ENCODE data around the gene FAM53A. TPM values are rescaled to one million over a fixed set of nuclear protein-coding genes. Genes with fewer than 3 reads are reported as not detected.

Gene FAM53A, protein sequence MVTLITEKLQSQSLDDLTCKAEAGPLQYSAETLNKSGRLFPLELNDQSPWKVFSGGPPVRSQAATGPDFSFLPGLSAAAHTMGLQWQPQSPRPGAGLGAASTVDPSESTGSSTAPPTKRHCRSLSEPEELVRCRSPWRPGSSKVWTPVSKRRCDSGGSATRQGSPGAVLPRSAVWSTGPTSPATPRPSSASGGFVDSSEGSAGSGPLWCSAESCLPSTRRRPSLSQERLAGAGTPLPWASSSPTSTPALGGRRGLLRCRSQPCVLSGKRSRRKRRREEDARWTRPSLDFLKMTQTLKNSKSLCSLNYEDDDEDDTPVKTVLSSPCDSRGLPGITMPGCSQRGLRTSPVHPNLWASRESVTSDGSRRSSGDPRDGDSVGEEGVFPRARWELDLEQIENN
- 1.7 and 1.9 TPM in 2 replicates for total RNA-seq (2013; cell fraction: nucleolus; rRNA removed)
- total RNA-seq (2014; rRNA removed) (0.40 and 1.4 TPM in 2 replicates), total RNA-seq (2014; rRNA removed; fragmentation: Illumina TruSeq; extraction: Trizol) (0.32 and 0.40 TPM in 2 replicates), total RNA-seq (2021) (0.77 and 0.87 TPM in 2 replicates), polyA plus RNA-seq (2011; rRNA removed) (0.30 and 0.37 TPM in 2 replicates), polyA plus RNA-seq (2014; fragmentation: Illumina TruSeq; extraction: Trizol) (0.09 TPM in 1 of 2 replicates, not detected in the other), polyA plus RNA-seq (2014; fragmentation: Nextera tagmentation; extraction: Ambion mirVana) (under 1 TPM in 1 of 2 experiments, not detected in 1; 0.02 TPM), polyA plus RNA-seq (2014; rRNA removed) (0.44 and 1.3 TPM in 2 replicates), polyA plus RNA-seq (2016; fragmentation: Nextera tagmentation; extraction: Ambion mirVana) (under 1 TPM in 1 of 2 experiments, not detected in 1; 0.32 TPM), polyA minus RNA-seq (2011; rRNA and poly(A)+ RNA removed) (0.44 and 0.77 TPM in 2 replicates), Bru-seq, nascent RNA (percentile 37 among the genes with signal in this experiment), BruChase-seq, experiment 1, labeled RNA remaining after a 6-hour chase (percentile 36 among the genes with signal in this experiment), BruChase-seq, experiment 2, labeled RNA remaining after a 2-hour chase (percentile 40 among the genes with signal in this experiment)
- not detected for polyA plus RNA-seq (2011; ENCODE audit: low read depth)
- polyA plus RNA-seq (2011; cell fraction: cytosol; rRNA removed): 0.54 and 0.64 TPM in 2 replicates
- 0.88 and 1.4 TPM in 2 replicates for polyA plus RNA-seq (2011; cell fraction: nucleus; rRNA removed)
- polyA plus RNA-seq (2012): 0.66 and 1.7 TPM in 2 replicates
- not detected in 2 replicates for polyA minus RNA-seq (2011; cell fraction: cytosol; rRNA and poly(A)+ RNA removed)
- 0.60 and 0.86 TPM in 2 replicates for polyA minus RNA-seq (2011; cell fraction: nucleus; rRNA and poly(A)+ RNA removed)
- long read RNA-seq, experiment 1, partial matches to known transcripts: 0 of 1 reads
- long read RNA-seq, experiment 1, other reads (novel, unspliced or antisense): 0 of 1 reads
- long read RNA-seq, experiment 2: 0 reads

DNA sequence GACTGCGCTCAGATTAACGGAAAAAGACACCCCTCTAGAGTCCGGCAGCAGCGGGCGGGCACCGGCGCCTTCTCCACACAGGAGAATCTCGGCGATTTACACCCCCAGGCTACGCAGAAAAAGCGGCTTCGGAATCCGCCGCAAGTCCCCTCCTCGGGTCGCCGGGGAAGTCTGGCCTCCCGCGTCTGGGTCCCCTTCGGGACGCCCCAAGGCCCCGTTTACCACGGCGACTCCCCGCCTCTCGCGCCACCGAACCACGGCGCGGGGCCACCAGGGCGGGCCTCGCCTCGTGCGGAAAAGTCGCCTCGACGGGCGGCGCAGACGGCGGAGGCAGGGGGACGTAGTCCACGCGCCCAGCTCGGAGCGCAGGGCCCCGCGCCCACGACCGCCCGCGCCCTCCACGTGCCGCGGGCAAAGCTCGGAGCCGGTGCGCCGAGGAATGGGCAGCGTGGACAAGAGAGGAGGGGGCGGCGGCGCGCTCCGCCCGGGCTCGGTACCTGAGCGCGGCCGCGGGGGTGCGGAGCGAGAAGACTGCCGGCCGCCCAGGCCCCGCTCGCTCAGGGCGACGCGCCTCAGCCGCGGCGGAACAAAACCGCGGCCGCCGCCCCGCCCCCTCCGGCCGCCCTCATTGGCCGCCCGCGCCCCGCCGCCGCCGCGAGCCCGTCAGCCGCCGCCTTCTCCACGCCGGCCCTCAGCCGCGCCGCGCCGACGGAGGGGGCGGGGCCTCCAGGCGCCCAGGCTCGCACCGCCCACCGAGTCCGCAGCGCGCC lies at the start of gene FAM53A:
TSS of gene FAM53A (minus strand) at position 578 of the 770 bp plus-strand sequence. CDS start 15,572 bp downstream, outside the sequence.
- H3K9me3 ChIP-seq (replicated peaks; ENCODE audit: control insufficient read depth, insufficient read depth, low read length): no peaks in the 10 kb centered on the region
- peak within 1 kb of the TSS; percentile 94 for H2AFZ ChIP-seq (ENCODE audit: control insufficient read depth, low read depth, low read length)
- in situ Hi-C loops (cut with MboI) (no loop called here), intact Hi-C loops (cut with micrococcal nuclease; ENCODE audit: unreplicated experiment) (loop anchor here (2.0 kb wide), 1 partner anchor 29 kb away; the partner anchor contains the start of gene SLBP)
- H3K4me2 ChIP-seq (ENCODE audit: control insufficient read depth, insufficient read depth): peak within 1 kb of the TSS; percentile 97
- peak; percentile 36 for DNase-seq (ENCODE audit: low read depth, low spot score)
- H3K4me3 ChIP-seq: peak within 1 kb of the TSS; percentile 65
- no peaks in the 10 kb centered on the region; a peak in 1 of 4 replicates for H3K36me3 ChIP-seq (ENCODE audit: control insufficient read depth in 2 of 2, insufficient read depth in 2 of 2, low read length in 1 of 2)
- ChIA-PET POLR2A (interaction anchor here (1.3 to 1.6 kb wide), 2 partner anchors 28 to 37 kb away, joined by 3 read pairs; partner anchors contain the start of genes SLBP, TACC3 and TMEM129), RAD21 (ENCODE audit: unreplicated experiment) (no interaction called here), CTCF (interaction anchor here (1.0 to 1.6 kb wide), 2 partner anchors 9 to 42 kb away, joined by 4 to 5 read pairs; no protein-coding TSS in a partner anchor), SMC1A (ENCODE audit: uncharacterized antibody, unreplicated experiment) (interaction anchor here (1.6 kb wide), 1 partner anchor 9 kb away, joined by 9 read pairs; no protein-coding TSS in a partner anchor)
- BruUV-seq (replicated peaks): no TSS peak
- H4K20me1 ChIP-seq (ENCODE audit: control insufficient read depth, insufficient read depth): no peaks in the 10 kb centered on the region
- FAIRE-seq: peak; percentile 54
- H3K9ac ChIP-seq (ENCODE audit: control insufficient read depth, insufficient read depth, low read length): peak within 1 kb of the TSS; percentile 57; the same call in 1 of the 2 replicates
- H3K4me1 ChIP-seq (ENCODE audit: control insufficient read depth, insufficient read depth, low read length): peaks cover 11% of the 10 kb centered on the region
- no peaks in the 10 kb centered on the region for H3K27me3 ChIP-seq (replicated peaks in 1 of 2; ENCODE audit: control insufficient read depth in 2 of 2, insufficient read depth in 2 of 2, low read length in 1 of 2)
- ATAC-seq: peak; percentile 95
- H3K27ac ChIP-seq (ENCODE audit: control insufficient read depth, insufficient read depth): no peak within 1 kb of the TSS
- WGBS (ENCODE audit: insufficient coverage, insufficient replicate concordance, low lambda C conversion rate, missing lambda C conversion rate): 2% methylated on average over 82 of the region's 118 CpGs
- H3K79me2 ChIP-seq (ENCODE audit: control insufficient read depth, insufficient read depth, low read length): no peaks in the 10 kb centered on the region
- TF ChIP-seq BHLHE40 (IDR thresholded peaks at IDR 0.05; ENCODE audit: borderline replicate concordance in 1 of 2, low read depth in 2 of 2, low read length in 1 of 2) (peak in 1 of 2 experiments; percentile 73; a peak in 2 of 4 replicates), GATAD2B (conservative IDR thresholded peaks at IDR 0.05; ENCODE audit: low read depth) (peak; percentile 91), BMI1 (IDR thresholded peaks at IDR 0.05; ENCODE audit: borderline replicate concordance) (no peak), DPF2 (IDR thresholded peaks at IDR 0.05) (peak; percentile 71), RB1 (IDR thresholded peaks at IDR 0.05; ENCODE audit: borderline replicate concordance) (peak; percentile 73; the same call in 1 of the 2 replicates), IKZF1 (conservative IDR thresholded peaks at IDR 0.05) (peak; percentile 95), ZNF217 (IDR thresholded peaks at IDR 0.05) (peak; percentile 74; the same call in 1 of the 2 replicates), NFYA (IDR thresholded peaks at IDR 0.05; ENCODE audit: borderline replicate concordance, low read depth, low read length) (no peak), SP1 (IDR thresholded peaks at IDR 0.05; ENCODE audit: low read depth, low read length) (peak; percentile 26), POU2F2 (IDR thresholded peaks at IDR 0.05; ENCODE audit: borderline replicate concordance, low read depth, low read length) (no peak), LARP7 (IDR thresholded peaks at IDR 0.05) (peak; percentile 86)
- TF ChIP-seq, protein P1, sequence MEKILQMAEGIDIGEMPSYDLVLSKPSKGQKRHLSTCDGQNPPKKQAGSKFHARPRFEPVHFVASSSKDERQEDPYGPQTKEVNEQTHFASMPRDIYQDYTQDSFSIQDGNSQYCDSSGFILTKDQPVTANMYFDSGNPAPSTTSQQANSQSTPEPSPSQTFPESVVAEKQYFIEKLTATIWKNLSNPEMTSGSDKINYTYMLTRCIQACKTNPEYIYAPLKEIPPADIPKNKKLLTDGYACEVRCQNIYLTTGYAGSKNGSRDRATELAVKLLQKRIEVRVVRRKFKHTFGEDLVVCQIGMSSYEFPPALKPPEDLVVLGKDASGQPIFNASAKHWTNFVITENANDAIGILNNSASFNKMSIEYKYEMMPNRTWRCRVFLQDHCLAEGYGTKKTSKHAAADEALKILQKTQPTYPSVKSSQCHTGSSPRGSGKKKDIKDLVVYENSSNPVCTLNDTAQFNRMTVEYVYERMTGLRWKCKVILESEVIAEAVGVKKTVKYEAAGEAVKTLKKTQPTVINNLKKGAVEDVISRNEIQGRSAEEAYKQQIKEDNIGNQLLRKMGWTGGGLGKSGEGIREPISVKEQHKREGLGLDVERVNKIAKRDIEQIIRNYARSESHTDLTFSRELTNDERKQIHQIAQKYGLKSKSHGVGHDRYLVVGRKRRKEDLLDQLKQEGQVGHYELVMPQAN (conservative IDR thresholded peaks at IDR 0.05): peak; percentile 67; the same call in 1 of the 2 replicates
- TF ChIP-seq, protein P2, sequence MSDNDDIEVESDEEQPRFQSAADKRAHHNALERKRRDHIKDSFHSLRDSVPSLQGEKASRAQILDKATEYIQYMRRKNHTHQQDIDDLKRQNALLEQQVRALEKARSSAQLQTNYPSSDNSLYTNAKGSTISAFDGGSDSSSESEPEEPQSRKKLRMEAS (IDR thresholded peaks at IDR 0.05; ENCODE audit: low read depth, low read length): peak; percentile 73; the same call in 1 of the 2 replicates

Measured in GM12878 (cell line).